RCC 7860 (cell line): ENCODE data around the gene GRAMD1B.

Experiments
- DNase-seq: peaks from one replicate; pipeline ENCODE4 v3.0.0-alpha.2; 2015; ENCODE audit warnings: low spot score
- FAIRE-seq: peaks from 2 replicates; lab custom pipeline; 2012; peaks lifted over from hg19 to GRCh38; lab: Jason Lieb, UNC

Gene GRAMD1B

DNA sequence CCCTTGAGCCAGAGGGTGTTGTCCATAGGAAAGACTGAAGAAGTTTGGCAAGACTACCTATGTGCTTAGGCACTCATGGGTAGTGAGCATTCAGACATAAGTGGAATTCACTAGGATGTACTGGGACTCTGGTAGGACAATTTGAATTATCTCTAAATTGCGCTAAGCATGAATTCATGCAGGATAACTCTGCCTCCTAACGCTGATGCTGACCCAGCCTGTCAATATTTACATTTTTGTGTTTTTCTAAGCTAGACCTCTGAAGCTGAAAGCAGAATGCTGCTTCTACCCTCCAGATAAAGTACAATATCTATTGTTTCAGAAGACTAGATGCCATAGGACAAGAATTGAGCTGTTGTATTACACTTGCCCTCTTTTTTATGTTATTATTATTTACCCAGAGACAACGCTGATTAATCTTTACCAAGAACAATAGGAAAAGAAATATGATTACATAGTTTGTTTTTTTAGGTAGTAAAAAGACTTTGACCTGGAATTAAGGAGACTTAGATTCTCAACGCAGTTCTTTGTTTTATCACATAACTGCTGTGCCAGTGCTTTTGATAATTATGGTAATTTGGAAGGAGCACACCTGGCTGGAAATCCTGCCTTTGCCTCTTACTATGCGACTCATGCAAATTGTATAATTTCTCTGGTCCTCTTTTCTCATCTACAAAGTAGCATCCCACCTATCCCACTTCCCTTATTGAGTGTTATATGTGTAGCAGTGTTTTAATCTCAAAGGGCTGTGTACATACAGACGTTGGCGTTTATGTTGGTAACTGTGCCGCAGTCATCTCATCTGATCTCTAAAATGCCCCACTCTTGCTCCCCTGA, 21.2 kb upstream of the GRAMD1B start:
- FAIRE-seq (no peak), DNase-seq (no peak)

- FAIRE-seq (no peak), DNase-seq (no peak)
These were observed 20.4 kb upstream of the GRAMD1B start for GRCh38 chr11:123409456-123410217.

GRCh38 chr11:123410218-123410549, 19.9 kb upstream of the GRAMD1B start:
- FAIRE-seq (no peak), DNase-seq (no peak)

DNA sequence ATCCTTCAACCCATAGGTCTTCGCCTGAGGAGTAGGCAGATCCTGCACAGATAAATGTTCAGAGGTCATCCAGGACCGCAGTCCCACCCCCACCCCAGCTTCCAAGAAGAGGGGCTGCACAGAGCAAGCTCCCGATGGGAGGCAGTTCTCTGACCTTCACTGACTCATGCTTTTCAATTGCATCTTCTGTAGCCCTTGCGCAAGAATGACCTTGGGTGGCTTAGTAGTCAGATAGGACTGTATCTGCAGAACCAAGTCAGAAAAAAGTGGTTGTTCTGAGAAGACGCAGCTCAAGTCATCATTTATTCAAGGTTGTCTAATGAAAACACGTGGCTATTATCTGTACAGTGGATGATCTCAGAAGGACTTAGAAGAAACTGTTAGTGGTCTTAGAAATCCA, 16.4 kb upstream of the GRAMD1B start:
- DNase-seq, result no peak
- no peak for FAIRE-seq

GRCh38 chr11:123416566-123416965, 13.5 kb upstream of the GRAMD1B start:
- FAIRE-seq (no peak), DNase-seq (no peak)

DNA sequence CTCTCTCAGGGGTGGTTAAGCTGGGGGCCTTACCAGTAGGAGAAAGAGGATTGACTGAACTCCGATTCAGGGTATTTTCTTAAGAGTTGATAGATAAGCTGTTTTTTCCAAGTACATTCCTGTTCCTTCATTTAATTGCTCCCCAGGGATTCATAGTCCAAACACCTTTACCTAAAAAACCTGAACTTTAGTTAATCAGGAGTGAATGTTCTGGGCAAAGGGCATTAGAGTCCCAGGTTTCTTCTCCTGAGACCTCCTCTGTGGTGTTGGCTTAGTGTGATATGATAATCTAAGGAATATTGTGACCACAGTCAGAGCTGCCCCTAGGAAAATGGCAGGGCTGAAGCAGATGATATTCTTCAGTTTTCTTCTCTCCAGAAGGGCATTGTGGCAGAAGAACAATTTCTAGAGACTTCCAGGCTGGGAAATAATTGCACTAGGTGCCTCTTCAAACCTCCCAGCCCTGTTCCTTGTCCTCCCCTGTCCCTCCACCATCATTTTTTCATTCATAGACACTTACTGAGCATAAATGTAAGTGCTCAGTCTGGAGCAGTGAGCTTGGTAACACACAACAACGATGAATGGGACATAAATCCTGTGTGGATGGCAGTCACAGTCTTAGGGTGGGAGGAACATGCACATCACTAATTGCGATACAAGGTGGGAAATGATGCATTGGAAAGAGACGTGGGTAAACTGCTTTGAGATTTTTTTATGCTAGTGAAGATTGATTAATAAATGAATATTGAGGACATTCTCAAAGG, 11.5 kb upstream of the GRAMD1B start:
- no peak for DNase-seq
- FAIRE-seq, result no peak

- FAIRE-seq (no peak), DNase-seq (no peak)
These were observed 10.2 kb upstream of the GRAMD1B start for GRCh38 chr11:123419731-123420452.

DNA sequence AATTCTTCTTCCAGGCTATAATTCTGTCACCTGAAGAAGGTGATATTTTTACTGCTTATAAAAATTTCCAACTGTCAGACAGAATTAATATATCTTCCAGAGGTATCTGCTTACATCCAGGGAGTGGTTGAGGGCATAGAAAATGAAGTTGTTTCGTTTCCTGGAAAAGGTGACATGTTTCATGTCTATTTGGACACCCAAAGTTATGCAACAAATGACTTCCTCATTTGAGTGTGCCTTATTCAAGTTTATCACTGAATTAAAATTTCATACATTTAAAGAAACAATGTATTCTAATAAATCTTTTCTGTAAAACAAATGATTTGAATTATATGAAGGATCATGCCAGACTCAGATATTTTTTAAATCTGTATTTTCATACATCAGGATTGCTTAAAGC, 8.5 kb upstream of the GRAMD1B start:
- FAIRE-seq, result no peak
- no peak for DNase-seq

- DNase-seq (no peak), FAIRE-seq (no peak)
These were observed 4.7 kb upstream of the GRAMD1B start for GRCh38 chr11:123425367-123425766.

GRCh38 chr11:123426789-123427188, 3.3 kb upstream of the GRAMD1B start:
- DNase-seq (no peak), FAIRE-seq (no peak)

DNA sequence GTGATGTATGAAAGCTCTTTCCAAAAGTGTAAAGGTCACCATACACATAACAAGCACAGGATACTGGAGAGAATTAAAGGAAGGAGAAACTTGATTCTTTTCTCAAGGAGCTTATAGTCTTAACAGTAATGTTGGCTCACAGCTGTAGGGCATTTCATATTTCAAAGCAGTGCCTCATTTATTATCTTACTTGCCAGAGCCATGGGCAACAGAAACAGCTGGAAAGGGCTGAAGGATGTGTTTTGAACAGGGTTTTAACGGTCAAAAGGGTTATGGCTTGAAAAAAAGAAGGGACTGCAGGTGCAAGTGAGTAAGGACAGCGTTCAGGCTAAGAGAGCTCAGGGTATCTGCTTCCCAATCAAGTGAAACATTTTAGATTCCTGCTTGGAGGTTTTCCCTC, 2.7 kb upstream of the GRAMD1B start:
- no peak for FAIRE-seq
- no peak for DNase-seq

GRCh38 chr11:123428116-123428715, 1.9 kb upstream of the GRAMD1B start:
- DNase-seq (no peak), FAIRE-seq (no peak)

- FAIRE-seq (no peak), DNase-seq (no peak)
These were observed 733 bp upstream of the GRAMD1B start for GRCh38 chr11:123429336-123429735.

- FAIRE-seq (no peak), DNase-seq (no peak)
These were observed 840 bp downstream of the GRAMD1B start for GRCh38 chr11:123430721-123431497.

- DNase-seq, result no peak
- no peak for FAIRE-seq
These were observed 1.6 kb downstream of the GRAMD1B start for GRCh38 chr11:123431619-123432018.

DNA sequence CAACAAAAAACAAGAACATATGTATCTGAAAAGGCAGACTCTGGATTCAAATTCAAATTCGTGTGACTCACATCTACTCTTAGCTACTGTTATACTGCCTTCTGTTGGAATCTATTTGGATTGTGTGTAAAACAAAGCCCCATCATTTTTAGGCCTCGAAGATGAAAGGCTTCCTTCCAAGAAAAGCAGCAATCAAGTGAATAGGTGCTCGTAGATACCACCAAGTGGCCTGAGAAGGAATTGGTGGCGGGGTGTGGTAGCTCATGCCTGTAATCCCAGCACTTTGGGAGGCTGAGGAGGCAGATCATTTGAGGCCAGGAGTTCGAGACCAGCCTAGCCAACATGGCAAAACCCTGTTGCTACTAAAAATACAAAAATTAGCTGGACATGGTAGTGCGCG, 4.2 kb downstream of the GRAMD1B start:
- DNase-seq (no peak), FAIRE-seq (no peak)

DNA sequence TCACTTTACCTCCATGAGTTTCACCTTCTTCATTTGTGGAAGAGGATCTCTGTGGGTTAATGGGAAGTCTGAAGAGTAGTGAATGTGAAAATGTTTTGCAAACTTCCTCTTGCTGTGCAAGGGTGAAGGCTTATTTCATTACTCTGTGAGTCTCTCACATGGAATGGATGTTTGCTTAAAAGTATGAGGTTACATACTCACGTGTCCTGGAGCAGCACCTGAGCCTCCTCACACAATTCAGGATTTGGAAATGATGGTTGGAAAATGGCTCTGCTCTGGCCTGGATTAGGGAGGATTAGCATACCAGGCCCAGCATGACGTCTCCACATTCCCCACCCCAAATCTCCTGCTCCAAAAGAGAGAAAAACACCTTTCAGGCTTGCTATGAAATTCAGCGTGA, 4.8 kb downstream of the GRAMD1B start:
- DNase-seq (no peak), FAIRE-seq (no peak)

- DNase-seq (no peak), FAIRE-seq (no peak)
These were observed 7.3 kb downstream of the GRAMD1B start for GRCh38 chr11:123437236-123437979.

DNA sequence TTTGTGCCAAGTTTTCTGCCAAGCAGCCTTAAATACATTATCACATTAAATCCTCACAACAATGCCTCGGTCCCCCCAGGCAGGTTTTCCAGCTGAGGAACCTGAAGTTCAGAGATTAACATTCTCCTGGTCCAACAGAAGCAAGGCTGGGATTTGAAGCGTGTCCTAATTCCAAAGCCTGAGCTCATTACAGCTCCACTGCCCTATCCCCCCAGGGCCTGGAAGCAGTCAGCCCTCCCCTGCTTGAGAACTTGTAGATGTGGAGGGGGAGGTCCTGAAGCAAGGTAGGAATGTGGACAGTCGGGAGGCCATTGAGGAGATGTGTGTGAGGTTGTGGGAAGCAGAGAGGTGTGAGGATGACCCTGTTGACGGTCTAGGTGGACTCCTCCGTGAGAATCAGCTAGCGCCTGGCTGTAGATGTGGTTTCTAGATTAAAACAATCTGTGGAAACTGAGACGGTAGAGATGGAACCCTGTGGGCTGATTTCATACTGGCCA, 8.1 kb downstream of the GRAMD1B start:
- FAIRE-seq (no peak), DNase-seq (no peak)
